ENCODE data around the gene CAMK2B. TPM values are rescaled to one million over a fixed set of nuclear protein-coding genes. Genes with fewer than 3 reads are reported as not detected.

CAMK2B gene
- polyA plus RNA-seq, 1 donor (not counting 4 experiments of a cell fraction or from before 2014, with no cell fraction given) = 0.25 TPM

DNA sequence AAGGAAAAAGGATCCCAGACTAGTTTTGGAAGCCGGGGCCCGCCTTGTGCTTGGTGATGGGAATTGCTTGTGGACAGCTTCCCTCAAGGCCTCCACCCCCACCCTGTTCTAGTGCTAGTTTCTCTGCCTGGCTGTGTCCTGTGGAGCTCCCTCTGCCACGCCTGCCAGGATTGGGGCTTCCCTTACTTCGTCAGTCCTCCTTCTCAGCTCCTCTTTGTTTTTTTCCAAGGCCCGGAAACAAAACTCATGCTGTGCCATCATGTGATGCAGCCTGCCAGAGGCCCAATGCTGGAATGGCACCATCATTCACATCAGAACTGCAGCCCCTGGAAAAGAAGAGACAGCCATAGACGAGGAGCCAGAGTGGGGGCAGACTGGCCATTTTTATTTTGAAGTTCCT is 113.4 kb downstream of the CAMK2B start:
- Histone ChIP-seq H2AFZ (ENCODE audit: control insufficient read depth, low read length) (no peak overlapping the region), H3K27ac (ENCODE audit: control insufficient read depth, insufficient read depth, low read length) (no peak overlapping the region), H4K20me1 (ENCODE audit: control insufficient read depth, extremely low read depth, insufficient read depth, low read length) (peaks cover 2% of the 10 kb centered on the region), H3K36me3 (ENCODE audit: control insufficient read depth in 2 of 2, extremely low read depth in 1 of 2, insufficient read depth in 2 of 2, low read length in 2 of 2) (peaks cover 29 to 46% of the 10 kb centered on the region in 2 experiments), H3K9ac (ENCODE audit: control insufficient read depth, extremely low read depth, insufficient read depth, low read length) (no peak overlapping the region), H3K4me3 (ENCODE audit: control insufficient read depth in 2 of 3, extremely low read depth in 1 of 3, insufficient read depth in 2 of 3, low read depth in 1 of 3, low read length in 3 of 3) (no peak overlapping the region), H3K79me2 (ENCODE audit: control insufficient read depth, insufficient read depth, low read length) (no peaks in the 10 kb centered on the region), H3K9me3 (ENCODE audit: control insufficient read depth, low read depth, low read length) (no peaks in the 10 kb centered on the region), H3K27me3 (ENCODE audit: control insufficient read depth, extremely low read depth, insufficient read depth, low read length) (no peaks in the 10 kb centered on the region), H3K9me1 (ENCODE audit: control insufficient read depth, extremely low read depth, insufficient read depth, low read length) (no peaks in the 10 kb centered on the region), H3K4me2 (ENCODE audit: control insufficient read depth, extremely low read depth, insufficient read depth, low read depth, low read length) (no peak overlapping the region), H3K4me1 (ENCODE audit: control insufficient read depth, extremely low read depth, insufficient read depth, low read length) (no peaks in the 10 kb centered on the region)
- DNase-seq (ENCODE audit: low read depth, low spot score) = no peak
- dilution Hi-C loops (cut with MboI; ENCODE audit: extremely low pct_ligation_motif_present, low sequenced_read_pairs) = no loop called here
- no peak for FAIRE-seq
- TF ChIP-seq, protein P1, sequence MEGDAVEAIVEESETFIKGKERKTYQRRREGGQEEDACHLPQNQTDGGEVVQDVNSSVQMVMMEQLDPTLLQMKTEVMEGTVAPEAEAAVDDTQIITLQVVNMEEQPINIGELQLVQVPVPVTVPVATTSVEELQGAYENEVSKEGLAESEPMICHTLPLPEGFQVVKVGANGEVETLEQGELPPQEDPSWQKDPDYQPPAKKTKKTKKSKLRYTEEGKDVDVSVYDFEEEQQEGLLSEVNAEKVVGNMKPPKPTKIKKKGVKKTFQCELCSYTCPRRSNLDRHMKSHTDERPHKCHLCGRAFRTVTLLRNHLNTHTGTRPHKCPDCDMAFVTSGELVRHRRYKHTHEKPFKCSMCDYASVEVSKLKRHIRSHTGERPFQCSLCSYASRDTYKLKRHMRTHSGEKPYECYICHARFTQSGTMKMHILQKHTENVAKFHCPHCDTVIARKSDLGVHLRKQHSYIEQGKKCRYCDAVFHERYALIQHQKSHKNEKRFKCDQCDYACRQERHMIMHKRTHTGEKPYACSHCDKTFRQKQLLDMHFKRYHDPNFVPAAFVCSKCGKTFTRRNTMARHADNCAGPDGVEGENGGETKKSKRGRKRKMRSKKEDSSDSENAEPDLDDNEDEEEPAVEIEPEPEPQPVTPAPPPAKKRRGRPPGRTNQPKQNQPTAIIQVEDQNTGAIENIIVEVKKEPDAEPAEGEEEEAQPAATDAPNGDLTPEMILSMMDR (optimal IDR thresholded peaks at IDR 0.05 in 1 of 3, IDR thresholded peaks at IDR 0.05 in 1 of 3, conservative IDR thresholded peaks at IDR 0.05 in 1 of 3; ENCODE audit: extremely low read depth in 1 of 3, insufficient read depth in 2 of 3, low read length in 3 of 3) = no peak
- TF ChIP-seq EZH2 (IDR thresholded peaks at IDR 0.05; ENCODE audit: low read length) = no peak

DNA sequence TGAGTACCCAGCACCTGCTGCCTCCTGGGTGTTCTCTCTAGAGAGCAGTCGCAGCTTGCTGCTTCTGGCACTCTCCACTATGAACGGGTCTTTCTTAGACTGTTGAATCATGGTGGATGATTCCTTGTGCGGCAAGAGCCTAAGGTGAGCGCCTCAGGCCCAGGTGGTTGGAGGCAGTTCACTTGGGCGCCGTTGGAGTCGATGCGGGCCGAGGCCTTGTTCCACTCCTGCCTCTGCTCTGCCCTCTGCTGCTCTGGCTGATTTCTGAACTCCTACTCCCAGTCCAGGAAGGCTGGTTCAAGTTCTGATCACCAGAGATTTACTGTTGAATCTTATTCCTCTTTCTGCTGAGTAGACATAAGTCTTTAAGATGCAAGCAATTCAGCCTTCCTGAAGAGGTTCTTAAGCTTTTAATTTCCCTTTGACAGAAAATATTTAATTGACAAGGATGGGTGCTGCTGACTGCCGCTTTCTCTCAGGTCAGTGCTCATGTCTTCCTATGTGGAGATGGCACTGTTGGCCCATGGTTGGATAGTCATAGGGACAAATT is 114.2 kb downstream of the CAMK2B start:
- Histone ChIP-seq H3K27ac (ENCODE audit: control insufficient read depth, insufficient read depth, low read length) (no peak overlapping the region), H3K36me3 (ENCODE audit: control insufficient read depth in 2 of 2, extremely low read depth in 1 of 2, insufficient read depth in 2 of 2, low read length in 2 of 2) (peaks cover 35 to 51% of the 10 kb centered on the region in 2 experiments), H3K4me3 (ENCODE audit: control insufficient read depth in 2 of 3, extremely low read depth in 1 of 3, insufficient read depth in 2 of 3, low read depth in 1 of 3, low read length in 3 of 3) (no peak overlapping the region), H3K9ac (ENCODE audit: control insufficient read depth, extremely low read depth, insufficient read depth, low read length) (no peak overlapping the region), H2AFZ (ENCODE audit: control insufficient read depth, low read length) (no peak overlapping the region), H3K4me1 (ENCODE audit: control insufficient read depth, extremely low read depth, insufficient read depth, low read length) (no peaks in the 10 kb centered on the region), H4K20me1 (ENCODE audit: control insufficient read depth, extremely low read depth, insufficient read depth, low read length) (peaks cover 2% of the 10 kb centered on the region), H3K27me3 (ENCODE audit: control insufficient read depth, extremely low read depth, insufficient read depth, low read length) (no peaks in the 10 kb centered on the region), H3K9me1 (ENCODE audit: control insufficient read depth, extremely low read depth, insufficient read depth, low read length) (no peaks in the 10 kb centered on the region), H3K4me2 (ENCODE audit: control insufficient read depth, extremely low read depth, insufficient read depth, low read depth, low read length) (no peak overlapping the region), H3K9me3 (ENCODE audit: control insufficient read depth, low read depth, low read length) (no peaks in the 10 kb centered on the region), H3K79me2 (ENCODE audit: control insufficient read depth, insufficient read depth, low read length) (peaks cover 2% of the 10 kb centered on the region)
- DNase-seq (ENCODE audit: low read depth, low spot score) (no peak), FAIRE-seq (no peak)
- dilution Hi-C loops (cut with MboI; ENCODE audit: extremely low pct_ligation_motif_present, low sequenced_read_pairs) = no loop called here
- TF ChIP-seq, protein P1 (optimal IDR thresholded peaks at IDR 0.05 in 1 of 3, IDR thresholded peaks at IDR 0.05 in 1 of 3, conservative IDR thresholded peaks at IDR 0.05 in 1 of 3; ENCODE audit: extremely low read depth in 1 of 3, insufficient read depth in 2 of 3, low read length in 3 of 3) = no peak
- no peak for TF ChIP-seq EZH2 (IDR thresholded peaks at IDR 0.05; ENCODE audit: low read length)
